Measurements from ENCODE around the gene CCDC33. TPM values are rescaled to one million over a fixed set of nuclear protein-coding genes. Genes with fewer than 3 reads are reported as not detected.

CCDC33 gene
- polyA plus RNA-seq, 10 donors = 0.05 to 0.31 (median 0.19) TPM; not detected in 7

GRCh38 chr15:74257105-74257504 lies 21.0 kb downstream of the CCDC33 start:
- DNase-seq = no peak

- no peak for DNase-seq
Measured at GRCh38 chr15:74257623-74258022, 21.5 kb downstream of the CCDC33 start.

GRCh38 chr15:74258456-74259291 lies 22.5 kb downstream of the CCDC33 start:
- peak; percentile 77 to 92 (median 81) for DNase-seq

GRCh38 chr15:74259292-74259648 lies 23.1 kb downstream of the CCDC33 start:
- DNase-seq = no peak

GRCh38 chr15:74259821-74260607 lies 23.9 kb downstream of the CCDC33 start:
- no peak for DNase-seq

GRCh38 chr15:74261041-74261440 lies 24.9 kb downstream of the CCDC33 start:
- no peak for DNase-seq

- no peak for DNase-seq
Measured at GRCh38 chr15:74261685-74262084, 25.6 kb downstream of the CCDC33 start.

- DNase-seq = no peak
Measured at GRCh38 chr15:74262151-74262550, 26.0 kb downstream of the CCDC33 start.

GRCh38 chr15:74262625-74263024 lies 26.5 kb downstream of the CCDC33 start:
- DNase-seq = no peak

- peak in 1 of 3 donors; percentile 47 for DNase-seq
Measured at GRCh38 chr15:74263466-74263865, 27.3 kb downstream of the CCDC33 start.

GRCh38 chr15:74264081-74264501 lies 28.0 kb downstream of the CCDC33 start:
- no peak for DNase-seq

GRCh38 chr15:74265046-74265639 lies 29.0 kb downstream of the CCDC33 start:
- DNase-seq = peak in 1 of 3 donors; percentile 64

GRCh38 chr15:74268020-74268419 lies 31.9 kb downstream of the CCDC33 start:
- DNase-seq = no peak

GRCh38 chr15:74269362-74270035 lies 33.4 kb downstream of the CCDC33 start:
- no peak for DNase-seq

GRCh38 chr15:74270155-74270554 lies 34.0 kb downstream of the CCDC33 start:
- no peak for DNase-seq

GRCh38 chr15:74270854-74271520 lies 34.9 kb downstream of the CCDC33 start:
- no peak for DNase-seq

GRCh38 chr15:74272812-74273211 lies 36.7 kb downstream of the CCDC33 start:
- no peak for DNase-seq

GRCh38 chr15:74274470-74275038 lies 38.4 kb downstream of the CCDC33 start:
- DNase-seq = no peak

GRCh38 chr15:74275957-74276356 lies 39.8 kb downstream of the CCDC33 start:
- no peak for DNase-seq

GRCh38 chr15:74276560-74276959 lies 40.4 kb downstream of the CCDC33 start:
- no peak for DNase-seq

- no peak for DNase-seq
Measured at GRCh38 chr15:74277242-74277810, 41.2 kb downstream of the CCDC33 start.

All from muscle of back (tissue), 11 donors.